Stimulated activated CD8-positive, alpha-beta memory T cell treated with anti-CD3 and anti-CD28 coated beads, Interleukin-2, amount 100 ng/mL, for 1 hour (primary cell): ENCODE data around the gene BICC1.

ENCODE experiments used
- DNase-seq, 2 donors: peaks; one replicate each; pipeline ENCODE4 v3.0.0-alpha.2; 2020; ENCODE audit warnings: low read depth in 2 of 2

The BICC1 gene

GRCh38 chr10:58651040-58651439, 138.4 kb downstream of the BICC1 start:
- DNase-seq: no peak

- no peak for DNase-seq
Measured at GRCh38 chr10:58651742-58652141, 139.1 kb downstream of the BICC1 start.

GRCh38 chr10:58653139-58653538, 140.5 kb downstream of the BICC1 start:
- DNase-seq: no peak

- DNase-seq: no peak
Measured at GRCh38 chr10:58660575-58661255, 148.0 kb downstream of the BICC1 start.

- DNase-seq: no peak
Measured at GRCh38 chr10:58661336-58661735, 148.7 kb downstream of the BICC1 start.

GRCh38 chr10:58661902-58662301, 149.2 kb downstream of the BICC1 start:
- DNase-seq: no peak

GRCh38 chr10:58662314-58662713, 149.6 kb downstream of the BICC1 start:
- DNase-seq: no peak

- no peak for DNase-seq
Measured at GRCh38 chr10:58665361-58665760, 152.7 kb downstream of the BICC1 start.

- DNase-seq: no peak
Measured at GRCh38 chr10:58666024-58666423, 153.4 kb downstream of the BICC1 start.

- no peak for DNase-seq
Measured at GRCh38 chr10:58667658-58668310, 155.1 kb downstream of the BICC1 start.

- no peak for DNase-seq
Measured at GRCh38 chr10:58672845-58673244, 160.2 kb downstream of the BICC1 start.

GRCh38 chr10:58674251-58674650, 161.6 kb downstream of the BICC1 start:
- no peak for DNase-seq

GRCh38 chr10:58675321-58675720, 162.6 kb downstream of the BICC1 start:
- no peak for DNase-seq

- no peak for DNase-seq
Measured at GRCh38 chr10:58691528-58691927, 178.9 kb downstream of the BICC1 start.

GRCh38 chr10:58693919-58694318, 181.2 kb downstream of the BICC1 start:
- DNase-seq: no peak

- no peak for DNase-seq
Measured at GRCh38 chr10:58695022-58695421, 182.3 kb downstream of the BICC1 start.

- no peak for DNase-seq
Measured at GRCh38 chr10:58696736-58697135, 184.1 kb downstream of the BICC1 start.

- no peak for DNase-seq
Measured at GRCh38 chr10:58697691-58698090, 185.0 kb downstream of the BICC1 start.

- DNase-seq: no peak
Measured at GRCh38 chr10:58698777-58699356, 186.2 kb downstream of the BICC1 start.

- DNase-seq: no peak
Measured at GRCh38 chr10:58700591-58700990, 187.9 kb downstream of the BICC1 start.

- DNase-seq: no peak
Measured at GRCh38 chr10:58701405-58702135, 188.9 kb downstream of the BICC1 start.

- no peak for DNase-seq
Measured at GRCh38 chr10:58704226-58704625, 191.6 kb downstream of the BICC1 start.
